Measurements from ENCODE around the gene CITED4.

GRCh38 chr1:40880813-40881549, 18.8 kb upstream of the CITED4 start:
- TF ChIP-seq EZH2 (IDR thresholded peaks at IDR 0.05; ENCODE audit: insufficient read depth, low read length) (no peak), CTCF (IDR thresholded peaks at IDR 0.05; ENCODE audit: insufficient read depth, low read depth, low read length) (no peak)
